H1 (cell line): ENCODE measurements around the gene DENND11. TPM values are rescaled to one million over a fixed set of nuclear protein-coding genes. Genes with fewer than 3 reads are reported as not detected.

Source experiments
- CTCF ChIA-PET: fragments of 300-600 bp; sonication (Branson Sonifier 250); formaldehyde crosslinking; loops from one replicate; lab custom pipeline; 2021; ENCODE audit not compliant: partially characterized antibody; lab: Charles Lee
- POLR2A ChIA-PET: fragments of 300-600 bp; sonication (Branson Sonifier 250); formaldehyde crosslinking; loops from one replicate; lab custom pipeline; 2021; ENCODE audit warnings: inconsistent platforms; ENCODE audit not compliant: partially characterized antibody; lab: Charles Lee
- DNase-seq, 2 experiments: peaks; one replicate each; pipeline versions ENCODE4 v3.0.0 to v3.0.0-alpha.2; 2010 to 2022; ENCODE audit warnings: low spot score in 2 of 2, low read depth in 1 of 2, mixed read lengths in 1 of 2
- FAIRE-seq: peaks from 2 replicates; lab custom pipeline; 2011; peaks lifted over from hg19 to GRCh38; lab: Jason Lieb, UNC
- H2AFZ ChIP-seq: 2 replicates; pipeline ENCODE4 v1.8.1; 2012; ENCODE audit warnings: low read length, inconsistent platforms
- H2AK5ac ChIP-seq: 2 replicates; pipeline ENCODE4 v1.6.1; 2013; ENCODE audit warnings: low read depth, low read length
- H2BK120ac ChIP-seq: replicated peaks from 2 replicates; pipeline ENCODE3; 2013; ENCODE audit warnings: low read depth, low read length, inconsistent platforms
- H2BK12ac ChIP-seq: 2 replicates; pipeline ENCODE4 v1.6.1; 2013; ENCODE audit warnings: low read depth, low read length
- H2BK15ac ChIP-seq: 2 replicates; pipeline ENCODE4 v1.6.1; 2013; ENCODE audit warnings: low read length
- H2BK20ac ChIP-seq: 2 replicates; pipeline ENCODE4 v1.6.1; 2013; ENCODE audit warnings: low read length
- H2BK5ac ChIP-seq: 2 replicates; pipeline ENCODE4 v1.6.1; 2013; ENCODE audit warnings: low read depth, low read length
- H3K14ac ChIP-seq: 2 replicates; pipeline ENCODE4 v1.6.1; 2013; ENCODE audit warnings: inconsistent platforms; ENCODE audit not compliant: insufficient read length
- H3K18ac ChIP-seq: 2 replicates; pipeline ENCODE4 v1.6.1; 2013; ENCODE audit warnings: low read length; ENCODE audit errors: extremely low read depth
- H3K23ac ChIP-seq: 2 replicates; pipeline ENCODE4 v1.6.1; 2013; ENCODE audit warnings: inconsistent platforms; ENCODE audit not compliant: insufficient read length
- H3K23me2 ChIP-seq: 2 replicates; pipeline ENCODE4 v1.6.1; 2013; ENCODE audit warnings: low read depth, low read length
- H3K27ac ChIP-seq: 2 replicates; pipeline ENCODE4 v1.6.1; 2011; ENCODE audit warnings: low read depth, low read length, inconsistent platforms
- H3K27me3 ChIP-seq, 4 experiments: replicated peaks in 1 of 4; 1 replicate in 1 of 4; 2 replicates in 3 of 4; pipeline versions ENCODE4 v1.6.1 to v1.8.1; 2011 to 2013; ENCODE audit warnings: low read length in 3 of 4, mild to moderate bottlenecking in 3 of 4, inconsistent platforms in 2 of 4, mixed read lengths in 2 of 4, moderate library complexity in 1 of 4; ENCODE audit not compliant: control insufficient read depth in 3 of 4, insufficient read depth in 3 of 4; ENCODE audit errors: extremely low read depth in 1 of 4
- H3K36me3 ChIP-seq, 4 experiments: 2 replicates each; pipeline versions ENCODE4 v1.6.1 to v1.8.1; 2011 to 2013; ENCODE audit warnings: mild to moderate bottlenecking in 4 of 4, low read length in 3 of 4, moderate library complexity in 2 of 4, control low read depth in 1 of 4, inconsistent platforms in 1 of 4; ENCODE audit not compliant: insufficient read depth in 4 of 4, control insufficient read depth in 2 of 4
- H3K4ac ChIP-seq: replicated peaks from 2 replicates; pipeline ENCODE3; 2013; ENCODE audit warnings: low read length, low read depth, mixed read lengths, inconsistent platforms; ENCODE audit not compliant: insufficient read length
- H3K4me1 ChIP-seq, 4 experiments: replicated peaks in 1 of 4; 1 replicate in 1 of 4; 2 replicates in 3 of 4; pipeline versions ENCODE4 v1.6.1 to v1.8.1; 2011 to 2013; ENCODE audit warnings: low read length in 3 of 4, inconsistent platforms in 2 of 4, mixed read lengths in 1 of 4; ENCODE audit not compliant: insufficient read depth in 4 of 4, control insufficient read depth in 3 of 4
- H3K4me2 ChIP-seq, 2 experiments: 2 replicates each; pipeline versions ENCODE4 v1.6.1 to v1.8.1; 2011 to 2013; ENCODE audit warnings: low read depth in 2 of 2, low read length in 2 of 2, control low read depth in 1 of 2, inconsistent platforms in 1 of 2, mild to moderate bottlenecking in 1 of 2; ENCODE audit not compliant: insufficient read depth in 1 of 2
- H3K4me3 ChIP-seq, 4 experiments: fragments of 200-600, 300-600 bp in 1 of 4; sonication (generic), shearing (Covaris generic), sonication (Bioruptor Twin) in 1 of 4; 2 replicates each; pipeline versions ENCODE4 v1.5.1 to v1.8.1; 2011 to 2016; ENCODE audit warnings: low read length in 4 of 4, low read depth in 3 of 4, control low read depth in 2 of 4, inconsistent platforms in 2 of 4, mild to moderate bottlenecking in 2 of 4, mixed read lengths in 1 of 4, moderate library complexity in 1 of 4; ENCODE audit not compliant: insufficient read depth in 2 of 4; ENCODE audit errors: extremely low read depth in 1 of 4
- H3K56ac ChIP-seq: replicated peaks from 2 replicates; pipeline ENCODE3; 2013; ENCODE audit warnings: low read depth, mild to moderate bottlenecking, mixed read lengths, low read length, inconsistent platforms; ENCODE audit not compliant: insufficient read length
- H3K79me1 ChIP-seq: 2 replicates; pipeline ENCODE4 v1.6.1; 2013; ENCODE audit warnings: low read depth, low read length, control low read depth
- H3K79me2 ChIP-seq, 2 experiments: 2 replicates each; pipeline versions ENCODE4 v1.6.1 to v1.8.1; 2012 to 2013; ENCODE audit warnings: low read length in 2 of 2, mild to moderate bottlenecking in 2 of 2, inconsistent platforms in 1 of 2; ENCODE audit not compliant: insufficient read depth in 2 of 2, control insufficient read depth in 1 of 2
- H3K9ac ChIP-seq, 4 experiments: replicated peaks in 1 of 4; 1 replicate in 1 of 4; 2 replicates in 3 of 4; pipeline versions ENCODE4 v1.6.1 to v1.8.1; 2011 to 2013; ENCODE audit warnings: low read depth in 3 of 4, low read length in 3 of 4, control low read depth in 2 of 4, mild to moderate bottlenecking in 2 of 4, moderate library complexity in 2 of 4, inconsistent platforms in 1 of 4; ENCODE audit errors: extremely low read depth in 1 of 4
- H3K9me3 ChIP-seq, 2 experiments: 2 replicates each; pipeline versions ENCODE4 v1.6.1 to v1.8.1; 2012 to 2013; ENCODE audit warnings: mild to moderate bottlenecking in 2 of 2, moderate library complexity in 2 of 2, control low read depth in 1 of 2, inconsistent platforms in 1 of 2, low read depth in 1 of 2, low read length in 1 of 2, mixed read lengths in 1 of 2; ENCODE audit not compliant: insufficient read depth in 2 of 2
- H4K20me1 ChIP-seq, 2 experiments: replicated peaks in 1 of 2; 2 replicates each; pipeline versions ENCODE3 to v1.8.1; 2011 to 2013; ENCODE audit warnings: inconsistent platforms in 2 of 2, low read length in 2 of 2, mild to moderate bottlenecking in 1 of 2; ENCODE audit not compliant: insufficient read depth in 2 of 2, control insufficient read depth in 1 of 2
- H4K5ac ChIP-seq: 2 replicates; pipeline ENCODE4 v1.6.1; 2013; ENCODE audit warnings: low read length, low read depth, mixed read lengths, inconsistent platforms; ENCODE audit not compliant: insufficient read length
- H4K8ac ChIP-seq: 2 replicates; pipeline ENCODE4 v1.8.0; 2013; ENCODE audit warnings: mild to moderate bottlenecking, moderate library complexity, low read length, inconsistent platforms; ENCODE audit not compliant: insufficient read depth; ENCODE audit errors: extremely low read depth
- H4K91ac ChIP-seq: replicated peaks from 2 replicates; pipeline ENCODE3; 2013; ENCODE audit warnings: low read length, mixed read lengths, inconsistent platforms; ENCODE audit not compliant: insufficient read length
- RAD21 ChIP-seq, 2 experiments: IDR thresholded peaks in 1 of 2; conservative IDR thresholded peaks in 1 of 2; 2 replicates each; pipeline ENCODE4 v1.6.1; 2011; ENCODE audit warnings: low read depth in 2 of 2, low read length in 2 of 2, improper control_type of control experiment in 1 of 2, inconsistent platforms in 1 of 2, mild to moderate bottlenecking in 1 of 2, moderate library complexity in 1 of 2
- SP4 ChIP-seq: IDR thresholded peaks from 2 replicates; pipeline ENCODE4 v1.6.1; 2012; ENCODE audit warnings: low read length, inconsistent platforms
- SUZ12 ChIP-seq: fragments of 200-600 bp; sonication (generic); IDR thresholded peaks from 2 replicates; pipeline ENCODE4 v1.6.1; 2012; ENCODE audit warnings: mild to moderate bottlenecking, inconsistent platforms, low read length, moderate library complexity, mixed read lengths
- TAF7 ChIP-seq: optimal IDR thresholded peaks from 2 replicates; pipeline ENCODE3; 2011; ENCODE audit warnings: low read depth, mild to moderate bottlenecking, inconsistent platforms, low read length, moderate library complexity, borderline replicate concordance
- WGBS, 2 experiments: shearing (Covaris generic) in 1 of 2; methylation state at CpG; one replicate each; pipeline versions ENCODE4 v1.1.6 to v1.1.7; 2013 to 2015; ENCODE audit warnings: low lambda C conversion rate in 2 of 2, mixed read lengths in 2 of 2, inconsistent platforms in 1 of 2, low coverage in 1 of 2, missing lambda C conversion rate in 1 of 2; ENCODE audit not compliant: insufficient replicate concordance in 2 of 2, insufficient coverage in 1 of 2, insufficient read length in 1 of 2; ENCODE audit errors: extremely low coverage in 1 of 2, missing lambda C conversion rate in 1 of 2; 5-methylcytosine and 5-hydroxymethylcytosine counted together
- polyA plus RNA-seq, 7 experiments: library from polyadenylated mRNA; depleted of rRNA in 3 of 7; stranded (reverse) in 5 of 7; unstranded in 2 of 7; fragments of >200 nt in 5 of 7; fragments of 200-250 nt in 2 of 7; gene quantifications; 1 replicate in 5 of 7; 2 replicates in 1 of 7; 4 replicates in 1 of 7; pipeline versions ENCODE4 v1.2.1 to v1.2.3, GENCODE V29; 2011 to 2013; ENCODE audit warnings: missing spikeins in 2 of 7, mixed read lengths in 2 of 7
- total RNA-seq: library from RNA; stranded (reverse); fragmentation: NEBNext Ultra II Directional; extraction: Animal tissue kit (Norgen Biotek cat#: 25700); gene quantifications from 2 replicates; pipeline ENCODE4 v1.2.1, GENCODE V29; 2021

The DENND11 gene
- total and polyA plus RNA-seq, 2 of the 8 experiments (the other 6 are each of a cell fraction or from before 2014, with no cell fraction given) = 8.0 to 26.8 TPM

- Histone ChIP-seq H3K27me3 (no peaks in the 10 kb centered on the region), H2AK5ac (no peak overlapping the region), H4K91ac (no peak overlapping the region), H3K4me3 (no peak overlapping the region), H3K27ac (no peak overlapping the region), H2BK5ac (no peak overlapping the region), H2BK120ac (no peak overlapping the region), H3K36me3 (peaks cover 31 to 78% (median 55%) of the 10 kb centered on the region in 4 experiments), H3K9ac (no peak overlapping the region), H4K5ac (no peak overlapping the region), H3K4me2 (no peak overlapping the region), H2AFZ (no peak overlapping the region), H2BK20ac (no peak overlapping the region), H3K4me1 (peaks cover 0 to 4% (median 2%) of the 10 kb centered on the region in 4 experiments; a peak in 3 of 7 replicates), H3K79me1 (peaks cover 4% of the 10 kb centered on the region; the same call in 1 of the 2 replicates), H3K18ac (no peak overlapping the region), H2BK15ac (no peak overlapping the region), H3K56ac (no peak overlapping the region), H3K79me2 (peaks cover 4 to 39% of the 10 kb centered on the region in 2 experiments), H3K4ac (no peak overlapping the region), H3K9me3 (no peaks in the 10 kb centered on the region), H3K23ac (no peak overlapping the region), H4K20me1 (peaks cover 0 to 2% of the 10 kb centered on the region in 2 experiments), H4K8ac (no peak overlapping the region), H3K23me2 (peaks cover 2% of the 10 kb centered on the region; the same call in 1 of the 2 replicates), H3K14ac (no peak overlapping the region), H2BK12ac (no peak overlapping the region)
- ChIA-PET CTCF (interaction anchor here (0.6 to 1.5 kb wide), 4 partner anchors 8 to 203 kb away, joined by 3 to 8 read pairs (median 4); no protein-coding TSS in a partner anchor), POLR2A (interaction anchor here (0.8 to 1.4 kb wide), 5 partner anchors 9 to 63 kb away, joined by 3 to 4 read pairs (median 3); no protein-coding TSS in a partner anchor)
- WGBS, 2 experiments = 97% methylated on average over 1 of the region's 1 CpG; no CpG with 5 or more reads in 1 of the 2 experiments
- FAIRE-seq (no peak), DNase-seq (no peak)
- no peak for TF ChIP-seq SUZ12
- TF ChIP-seq TAF7 = no peak
- no peak for TF ChIP-seq RAD21 (IDR thresholded peaks at IDR 0.05 in 1 of 2, conservative IDR thresholded peaks at IDR 0.05 in 1 of 2; ENCODE audit: low read depth in 2 of 2, low read length in 2 of 2)
- no peak for TF ChIP-seq SP4
Observed at GRCh38 chr7:141742229-141742628, 40.3 kb upstream of the DENND11 start.
